OCI-LY1 (cell line): ENCODE data around the gene REPS2.

Experiments used
- CTCF ChIP-seq: fragments of 200-600 bp; sonication (generic), shearing (Covaris generic); IDR thresholded peaks from 2 replicates; pipeline ENCODE4 v1.5.1; 2017; ENCODE audit warnings: mild to moderate bottlenecking, antibody characterized with exemption, low read length, moderate library complexity, mixed read lengths
- EZH2 ChIP-seq: fragments of 200-600 bp; sonication (generic), shearing (Covaris generic); IDR thresholded peaks from 2 replicates; pipeline ENCODE4 v1.8.0; 2017; ENCODE audit warnings: borderline replicate concordance, mixed run types, mild to moderate bottlenecking, antibody characterized with exemption, low read length, moderate library complexity, mixed read lengths

DNA sequence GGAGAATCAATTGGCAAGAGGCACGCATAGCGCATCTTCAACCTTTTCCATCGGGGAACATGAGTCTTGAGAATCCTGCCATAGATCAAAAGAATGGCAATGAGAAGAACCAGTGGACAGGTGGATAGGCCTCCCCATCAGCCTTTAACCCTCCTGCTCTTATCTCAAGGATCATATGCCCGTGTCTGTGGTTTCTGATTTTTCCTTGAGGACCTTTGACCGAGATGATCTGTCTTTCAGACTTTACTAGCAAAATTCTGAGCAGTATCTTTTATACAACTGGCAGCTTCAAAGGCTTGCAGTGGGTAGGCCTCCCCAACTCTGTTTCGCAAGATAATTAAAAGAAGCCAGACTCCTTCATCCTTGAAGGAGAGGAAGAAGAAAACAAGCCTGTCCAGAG, 174.4 kb downstream of the REPS2 start:
- TF ChIP-seq CTCF: no peak
- no peak for TF ChIP-seq EZH2
